ENCODE data around the gene SEC16B. TPM values are rescaled to one million over a fixed set of nuclear protein-coding genes. Genes with fewer than 3 reads are reported as not detected.

The SEC16B gene
- total and polyA plus RNA-seq, 2 of the 13 experiments (the other 11 are each of a cell fraction or from before 2014, with no cell fraction given): 4.6 to 5.8 TPM

DNA sequence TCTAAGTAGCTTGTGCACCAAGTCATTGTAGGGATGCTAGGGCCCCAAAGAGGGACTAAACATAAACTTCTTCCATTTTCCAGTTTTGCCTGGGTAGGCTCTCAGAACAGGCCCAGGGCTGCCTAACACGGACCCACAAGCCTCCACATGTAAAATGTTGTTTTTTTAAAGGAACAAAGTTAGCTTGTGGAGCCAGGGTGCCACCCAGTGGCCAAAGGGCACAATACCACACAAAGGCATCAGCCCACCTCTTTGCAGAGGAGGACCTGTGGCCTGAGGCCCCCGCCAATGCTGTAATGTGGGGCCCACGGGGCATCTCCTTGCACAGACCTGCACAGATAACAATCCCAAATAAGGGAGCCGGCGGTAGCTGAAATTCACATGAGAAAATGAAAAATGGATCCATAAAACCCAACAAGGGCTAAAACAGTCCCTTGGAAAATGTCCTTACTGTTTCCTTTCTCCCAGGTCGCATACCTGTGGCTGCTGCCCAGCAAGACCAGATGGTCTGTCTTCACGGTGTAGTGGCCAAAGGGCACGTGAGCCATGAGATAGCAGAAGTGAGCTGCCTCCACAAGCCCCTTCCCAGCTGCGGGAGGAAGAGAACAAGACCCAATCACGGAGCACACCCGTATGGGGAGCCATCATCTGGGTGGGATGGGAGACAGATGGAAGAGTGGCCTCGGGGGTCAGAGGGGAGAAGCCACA, 23.8 kb downstream of the SEC16B start (continued):
- TF ChIP-seq ZNF768 (CRISPR knock-in tag; IDR thresholded peaks at IDR 0.05) (no peak), ZBTB7B (CRISPR knock-in tag; IDR thresholded peaks at IDR 0.05) (no peak), SP5 (CRISPR knock-in tag; IDR thresholded peaks at IDR 0.05; ENCODE audit: borderline replicate concordance, low read depth) (no peak), ZIK1 (CRISPR knock-in tag; IDR thresholded peaks at IDR 0.05; ENCODE audit: borderline replicate concordance, low read depth) (no peak), FOXA1 (IDR thresholded peaks at IDR 0.05) (no peak), FOXA1 (CRISPR knock-in tag; IDR thresholded peaks at IDR 0.05) (no peak), ZNF337 (CRISPR knock-in tag; IDR thresholded peaks at IDR 0.05; ENCODE audit: borderline replicate concordance, low read depth) (no peak), ZNF766 (CRISPR knock-in tag; IDR thresholded peaks at IDR 0.05; ENCODE audit: borderline replicate concordance) (no peak), XRCC5 (optimal IDR thresholded peaks at IDR 0.05; ENCODE audit: low read length) (peak; percentile 47), ZNF7 (CRISPR knock-in tag; IDR thresholded peaks at IDR 0.05) (no peak), DR1 (CRISPR knock-in tag; IDR thresholded peaks at IDR 0.05) (no peak)
- TF ChIP-seq, protein P1, sequence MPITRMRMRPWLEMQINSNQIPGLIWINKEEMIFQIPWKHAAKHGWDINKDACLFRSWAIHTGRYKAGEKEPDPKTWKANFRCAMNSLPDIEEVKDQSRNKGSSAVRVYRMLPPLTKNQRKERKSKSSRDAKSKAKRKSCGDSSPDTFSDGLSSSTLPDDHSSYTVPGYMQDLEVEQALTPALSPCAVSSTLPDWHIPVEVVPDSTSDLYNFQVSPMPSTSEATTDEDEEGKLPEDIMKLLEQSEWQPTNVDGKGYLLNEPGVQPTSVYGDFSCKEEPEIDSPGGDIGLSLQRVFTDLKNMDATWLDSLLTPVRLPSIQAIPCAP (CRISPR knock-in tag; IDR thresholded peaks at IDR 0.05; ENCODE audit: low read depth): no peak
- TF ChIP-seq, protein P2, sequence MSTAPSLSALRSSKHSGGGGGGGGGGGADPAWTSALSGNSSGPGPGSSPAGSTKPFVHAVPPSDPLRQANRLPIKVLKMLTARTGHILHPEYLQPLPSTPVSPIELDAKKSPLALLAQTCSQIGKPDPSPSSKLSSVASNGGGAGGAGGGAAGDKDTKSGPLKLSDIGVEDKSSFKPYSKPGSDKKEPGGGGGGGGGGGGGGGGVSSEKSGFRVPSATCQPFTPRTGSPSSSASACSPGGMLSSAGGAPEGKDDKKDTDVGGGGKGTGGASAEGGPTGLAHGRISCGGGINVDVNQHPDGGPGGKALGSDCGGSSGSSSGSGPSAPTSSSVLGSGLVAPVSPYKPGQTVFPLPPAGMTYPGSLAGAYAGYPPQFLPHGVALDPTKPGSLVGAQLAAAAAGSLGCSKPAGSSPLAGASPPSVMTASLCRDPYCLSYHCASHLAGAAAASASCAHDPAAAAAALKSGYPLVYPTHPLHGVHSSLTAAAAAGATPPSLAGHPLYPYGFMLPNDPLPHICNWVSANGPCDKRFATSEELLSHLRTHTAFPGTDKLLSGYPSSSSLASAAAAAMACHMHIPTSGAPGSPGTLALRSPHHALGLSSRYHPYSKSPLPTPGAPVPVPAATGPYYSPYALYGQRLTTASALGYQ (CRISPR knock-in tag; IDR thresholded peaks at IDR 0.05): no peak
- TF ChIP-seq, protein P3, sequence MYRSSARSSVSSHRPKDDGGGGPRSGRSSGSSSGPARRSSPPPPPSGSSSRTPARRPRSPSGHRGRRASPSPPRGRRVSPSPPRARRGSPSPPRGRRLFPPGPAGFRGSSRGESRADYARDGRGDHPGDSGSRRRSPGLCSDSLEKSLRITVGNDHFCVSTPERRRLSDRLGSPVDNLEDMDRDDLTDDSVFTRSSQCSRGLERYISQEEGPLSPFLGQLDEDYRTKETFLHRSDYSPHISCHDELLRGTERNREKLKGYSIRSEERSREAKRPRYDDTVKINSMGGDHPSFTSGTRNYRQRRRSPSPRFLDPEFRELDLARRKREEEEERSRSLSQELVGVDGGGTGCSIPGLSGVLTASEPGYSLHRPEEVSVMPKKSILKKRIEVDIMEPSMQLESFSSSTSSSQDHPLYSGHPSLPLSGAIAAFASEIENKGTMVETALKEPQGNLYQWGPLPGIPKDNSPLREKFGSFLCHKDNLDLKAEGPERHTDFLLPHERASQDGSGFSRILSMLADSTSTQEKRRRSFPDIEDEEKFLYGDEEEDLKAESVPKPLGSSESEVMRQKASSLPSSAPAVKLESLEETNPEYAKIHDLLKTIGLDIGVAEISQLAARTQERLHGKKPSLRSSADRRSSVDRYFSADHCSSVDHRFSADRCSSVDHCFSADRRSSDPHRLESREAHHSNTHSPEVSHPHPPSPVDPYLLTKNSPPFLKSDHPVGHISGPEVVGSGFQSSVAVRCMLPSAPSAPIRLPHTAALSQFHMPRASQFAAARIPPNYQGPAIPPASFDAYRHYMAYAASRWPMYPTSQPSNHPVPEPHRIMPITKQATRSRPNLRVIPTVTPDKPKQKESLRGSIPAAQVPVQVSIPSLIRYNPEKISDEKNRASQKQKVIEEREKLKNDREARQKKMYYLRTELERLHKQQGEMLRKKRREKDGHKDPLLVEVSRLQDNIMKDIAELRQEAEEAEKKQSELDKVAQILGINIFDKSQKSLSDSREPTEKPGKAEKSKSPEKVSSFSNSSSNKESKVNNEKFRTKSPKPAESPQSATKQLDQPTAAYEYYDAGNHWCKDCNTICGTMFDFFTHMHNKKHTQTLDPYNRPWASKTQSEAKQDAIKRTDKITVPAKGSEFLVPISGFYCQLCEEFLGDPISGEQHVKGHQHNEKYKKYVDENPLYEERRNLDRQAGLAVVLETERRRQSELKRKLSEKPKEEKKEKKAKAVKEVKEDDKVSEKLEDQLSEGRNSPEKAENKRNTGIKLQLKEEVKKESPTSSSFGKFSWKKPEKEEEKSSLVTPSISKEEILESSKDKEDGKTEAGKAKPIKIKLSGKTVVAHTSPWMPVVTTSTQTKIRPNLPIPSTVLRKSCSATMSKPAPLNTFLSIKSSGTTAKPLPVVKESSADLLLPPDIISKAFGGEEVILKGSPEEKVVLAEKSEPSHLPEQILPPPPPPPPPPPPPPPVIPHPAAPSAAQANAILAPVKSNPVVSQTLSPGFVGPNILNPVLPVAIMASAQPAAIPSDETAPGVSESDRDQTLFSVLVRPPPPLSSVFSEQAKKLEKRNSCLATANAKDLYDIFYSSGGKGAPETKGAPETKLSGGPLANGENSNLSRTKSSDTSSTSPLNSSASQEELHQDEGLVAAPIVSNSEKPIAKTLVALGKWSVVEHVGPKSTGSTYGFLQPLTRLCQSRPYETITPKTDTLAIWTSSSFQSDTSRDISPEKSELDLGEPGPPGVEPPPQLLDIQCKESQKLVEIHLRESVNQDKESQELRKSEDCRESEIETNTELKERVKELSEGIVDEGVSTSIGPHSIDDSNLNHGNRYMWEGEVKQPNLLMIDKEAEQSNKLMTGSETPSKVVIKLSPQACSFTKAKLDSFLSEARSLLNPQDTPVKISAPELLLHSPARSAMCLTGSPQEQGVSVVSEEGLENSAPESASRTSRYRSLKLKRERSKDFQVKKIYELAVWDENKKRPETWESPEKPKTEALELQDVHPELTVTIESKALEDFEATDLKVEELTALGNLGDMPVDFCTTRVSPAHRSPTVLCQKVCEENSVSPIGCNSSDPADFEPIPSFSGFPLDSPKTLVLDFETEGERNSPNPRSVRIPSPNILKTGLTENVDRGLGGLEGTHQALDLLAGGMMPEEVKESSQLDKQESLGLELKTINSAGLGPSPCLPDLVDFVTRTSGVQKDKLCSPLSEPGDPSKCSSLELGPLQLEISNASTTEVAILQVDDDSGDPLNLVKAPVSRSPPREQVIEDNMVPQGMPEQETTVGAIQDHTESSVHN (CRISPR knock-in tag; IDR thresholded peaks at IDR 0.05): no peak
- TF ChIP-seq, protein P4, sequence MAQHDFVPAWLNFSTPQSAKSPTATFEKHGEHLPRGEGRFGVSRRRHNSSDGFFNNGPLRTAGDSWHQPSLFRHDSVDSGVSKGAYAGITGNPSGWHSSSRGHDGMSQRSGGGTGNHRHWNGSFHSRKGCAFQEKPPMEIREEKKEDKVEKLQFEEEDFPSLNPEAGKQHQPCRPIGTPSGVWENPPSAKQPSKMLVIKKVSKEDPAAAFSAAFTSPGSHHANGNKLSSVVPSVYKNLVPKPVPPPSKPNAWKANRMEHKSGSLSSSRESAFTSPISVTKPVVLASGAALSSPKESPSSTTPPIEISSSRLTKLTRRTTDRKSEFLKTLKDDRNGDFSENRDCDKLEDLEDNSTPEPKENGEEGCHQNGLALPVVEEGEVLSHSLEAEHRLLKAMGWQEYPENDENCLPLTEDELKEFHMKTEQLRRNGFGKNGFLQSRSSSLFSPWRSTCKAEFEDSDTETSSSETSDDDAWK (CRISPR knock-in tag; IDR thresholded peaks at IDR 0.05): no peak
- TF ChIP-seq, protein P5, sequence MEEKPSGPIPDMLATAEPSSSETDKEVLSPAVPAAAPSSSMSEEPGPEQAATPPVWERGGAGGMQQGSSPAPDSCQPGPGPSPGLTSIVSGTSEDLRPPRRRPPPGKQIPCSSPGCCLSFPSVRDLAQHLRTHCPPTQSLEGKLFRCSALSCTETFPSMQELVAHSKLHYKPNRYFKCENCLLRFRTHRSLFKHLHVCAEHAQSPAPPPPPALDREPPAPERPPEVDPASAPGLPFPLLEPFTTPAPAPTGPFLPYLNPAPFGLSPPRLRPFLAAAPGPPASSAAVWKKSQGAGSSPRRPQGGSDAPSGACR (CRISPR knock-in tag; IDR thresholded peaks at IDR 0.05): no peak

Data from HepG2 (cell line).